Measurements from ENCODE around the gene TULP4.
"Not testable (repeated sequence)": the region's sequence is repeated elsewhere in the genome, so short reads cannot be mapped to it uniquely, and the experiment has no call there.

Gene TULP4

GRCh38 chr6:158520975-158521374 lies 208.7 kb downstream of the TULP4 start:
- not testable (repeated sequence) for H3K36me3 ChIP-seq (ENCODE audit: control insufficient read depth, insufficient read depth, low read length, severe bottlenecking); H3K9ac ChIP-seq (ENCODE audit: low read length); H3K4me1 ChIP-seq (ENCODE audit: control insufficient read depth, insufficient read depth, low read length); DNase-seq (ENCODE audit: low read depth); H3K9me3 ChIP-seq (ENCODE audit: control insufficient read depth, low read length); H3K4me3 ChIP-seq (ENCODE audit: low read length)
- peaks cover 27% of the 10 kb centered on the region for H3K27me3 ChIP-seq (replicated peaks; ENCODE audit: control insufficient read depth, insufficient read depth, low read length)

GRCh38 chr6:158521759-158522158 lies 209.5 kb downstream of the TULP4 start:
- Histone ChIP-seq H3K9ac (ENCODE audit: low read length) (no peak overlapping the region), H3K9me3 (ENCODE audit: control insufficient read depth, low read length) (peaks cover 8% of the 10 kb centered on the region)
- DNase-seq (ENCODE audit: low read depth), result no peak

DNA sequence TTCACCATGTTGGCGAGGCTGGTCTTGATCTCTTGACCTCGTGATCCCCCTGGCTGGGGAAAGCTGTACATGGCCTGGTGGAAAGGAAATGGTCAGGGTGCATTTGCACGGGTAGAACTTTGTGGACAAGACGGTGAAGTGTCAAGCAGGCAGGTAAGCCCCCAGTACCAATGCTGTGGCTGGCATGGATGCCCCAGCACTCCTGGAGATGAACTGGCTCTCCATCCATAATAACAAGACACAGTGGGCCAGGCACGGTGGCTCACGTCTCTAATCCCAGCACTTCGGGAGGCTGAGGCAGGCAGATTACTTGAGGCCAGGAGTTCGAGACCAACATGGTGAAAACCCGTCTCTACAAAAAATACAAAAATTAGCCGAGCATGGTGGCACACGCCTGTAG lies 210.4 kb downstream of the TULP4 start:
- Histone ChIP-seq H3K9me3 (ENCODE audit: control insufficient read depth, low read length) (peaks cover 16% of the 10 kb centered on the region), H3K4me1 (ENCODE audit: control insufficient read depth, insufficient read depth, low read length) (peaks cover 6% of the 10 kb centered on the region), H3K36me3 (ENCODE audit: control insufficient read depth, insufficient read depth, low read length, severe bottlenecking) (no peaks in the 10 kb centered on the region), H3K4me3 (ENCODE audit: low read length) (no peak overlapping the region), H3K9ac (ENCODE audit: low read length) (no peak overlapping the region), H3K27me3 (replicated peaks; ENCODE audit: control insufficient read depth, insufficient read depth, low read length) (peaks cover 26% of the 10 kb centered on the region)
- DNase-seq (ENCODE audit: low read depth), result no peak

More at GRCh38 chr6:158521759-158522158, 209.5 kb downstream of the TULP4 start:
- Histone ChIP-seq H3K4me1 (ENCODE audit: control insufficient read depth, insufficient read depth, low read length) (peaks cover 6% of the 10 kb centered on the region), H3K4me3 (ENCODE audit: low read length) (no peak overlapping the region), H3K36me3 (ENCODE audit: control insufficient read depth, insufficient read depth, low read length, severe bottlenecking) (no peaks in the 10 kb centered on the region), H3K27me3 (replicated peaks; ENCODE audit: control insufficient read depth, insufficient read depth, low read length) (peaks cover 29% of the 10 kb centered on the region)

DNA sequence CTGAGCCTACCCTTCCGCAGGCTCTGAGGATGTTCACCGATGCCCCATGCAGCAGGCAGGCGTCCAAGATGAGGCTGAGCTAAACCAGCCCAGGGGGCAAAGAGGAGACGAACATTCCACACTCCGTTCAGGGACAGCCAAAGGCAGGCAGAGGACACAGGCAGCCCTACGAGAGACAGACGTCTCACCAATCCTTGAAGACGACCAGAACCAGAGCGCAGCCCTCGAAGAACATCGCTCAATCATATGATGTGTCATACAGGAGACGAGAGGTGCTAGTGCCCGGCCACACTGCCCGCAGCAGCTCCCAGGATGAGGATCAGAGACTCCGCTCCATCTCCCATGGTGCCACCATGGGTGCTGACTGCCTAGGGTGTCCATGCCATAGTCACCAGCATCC lies 212.0 kb downstream of the TULP4 start:
- Histone ChIP-seq H3K4me3 (ENCODE audit: low read length) (no peak overlapping the region), H3K4me1 (ENCODE audit: control insufficient read depth, insufficient read depth, low read length) (no peaks in the 10 kb centered on the region), H3K36me3 (ENCODE audit: control insufficient read depth, insufficient read depth, low read length, severe bottlenecking) (no peaks in the 10 kb centered on the region), H3K9me3 (ENCODE audit: control insufficient read depth, low read length) (peaks cover 23% of the 10 kb centered on the region), H3K9ac (ENCODE audit: low read length) (no peak overlapping the region), H3K27me3 (replicated peaks; ENCODE audit: control insufficient read depth, insufficient read depth, low read length) (peaks cover 26% of the 10 kb centered on the region)
- no peak for DNase-seq (ENCODE audit: low read depth)

DNA sequence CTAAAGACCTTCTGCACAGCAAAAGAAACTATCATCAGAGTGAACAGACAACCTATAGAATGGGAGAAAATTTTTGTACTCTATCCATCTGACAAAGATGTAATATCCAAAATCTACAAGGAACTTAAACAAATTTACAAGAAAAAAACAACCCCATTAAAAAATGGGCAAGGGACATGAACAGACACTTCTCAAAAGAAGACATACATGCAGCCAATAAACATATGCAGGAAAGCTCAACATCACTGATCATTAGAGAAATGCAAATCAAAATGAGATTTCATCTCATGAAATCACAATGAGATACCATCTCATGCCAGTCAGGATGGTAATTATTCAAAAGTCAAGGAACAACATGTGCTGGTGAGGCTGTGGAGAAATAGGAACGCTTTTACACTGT lies 215.6 kb downstream of the TULP4 start:
- not testable (repeated sequence) for DNase-seq (ENCODE audit: low read depth); H3K9ac ChIP-seq (ENCODE audit: low read length); H3K36me3 ChIP-seq (ENCODE audit: control insufficient read depth, insufficient read depth, low read length, severe bottlenecking); H3K4me3 ChIP-seq (ENCODE audit: low read length); H3K4me1 ChIP-seq (ENCODE audit: control insufficient read depth, insufficient read depth, low read length)
- Histone ChIP-seq H3K9me3 (ENCODE audit: control insufficient read depth, low read length) (peaks cover 23% of the 10 kb centered on the region), H3K27me3 (replicated peaks; ENCODE audit: control insufficient read depth, insufficient read depth, low read length) (peaks cover 32% of the 10 kb centered on the region)

DNA sequence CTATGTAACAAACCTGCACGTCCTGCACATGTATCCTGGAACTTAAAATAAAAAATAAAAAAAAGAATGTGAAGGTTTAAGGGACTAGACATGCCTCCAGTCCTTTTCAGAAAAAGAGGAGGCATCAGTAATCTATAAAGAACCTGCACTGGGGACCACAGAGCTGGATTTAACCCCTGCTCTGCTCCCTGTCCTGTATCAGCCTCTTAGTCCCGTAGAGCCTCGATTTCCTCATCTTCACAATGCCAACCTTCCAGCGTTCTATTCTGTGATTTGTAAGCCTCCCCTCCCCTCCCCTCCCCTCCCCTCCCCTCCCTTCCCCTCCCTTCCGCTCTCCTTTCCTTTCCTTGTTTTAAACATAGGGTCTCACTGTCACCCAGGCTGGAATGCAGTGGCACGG lies 216.6 kb downstream of the TULP4 start:
- no peaks in the 10 kb centered on the region for H3K36me3 ChIP-seq (ENCODE audit: control insufficient read depth, insufficient read depth, low read length, severe bottlenecking)
- no peak overlapping the region for H3K4me3 ChIP-seq (ENCODE audit: low read length)
- peaks cover 32% of the 10 kb centered on the region for H3K27me3 ChIP-seq (replicated peaks; ENCODE audit: control insufficient read depth, insufficient read depth, low read length)
- DNase-seq (ENCODE audit: low read depth), result no peak
- H3K9me3 ChIP-seq (ENCODE audit: control insufficient read depth, low read length), result peaks cover 27% of the 10 kb centered on the region
- no peaks in the 10 kb centered on the region for H3K4me1 ChIP-seq (ENCODE audit: control insufficient read depth, insufficient read depth, low read length)
- H3K9ac ChIP-seq (ENCODE audit: low read length), result no peak overlapping the region

DNA sequence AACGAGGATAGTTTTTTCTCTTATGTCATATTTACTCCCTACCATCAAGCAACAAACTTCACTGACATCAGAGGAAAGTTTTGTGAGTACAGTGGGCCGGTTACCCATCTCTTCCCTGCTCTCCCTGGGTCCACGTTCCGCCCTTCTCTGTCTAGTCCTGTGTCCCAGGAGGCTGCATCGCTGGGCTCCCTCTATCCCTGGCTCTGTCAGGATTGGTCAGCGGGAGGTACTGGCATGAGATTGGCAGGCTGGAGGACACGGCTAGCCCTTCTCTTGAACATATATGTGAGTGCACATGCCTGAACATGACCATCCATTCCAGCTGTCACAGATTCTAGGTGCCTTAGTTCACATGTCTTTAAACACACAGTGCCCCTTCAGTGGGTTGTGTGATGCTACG lies 217.4 kb downstream of the TULP4 start:
- peaks cover 21% of the 10 kb centered on the region for H3K9me3 ChIP-seq (ENCODE audit: control insufficient read depth, low read length)
- DNase-seq (ENCODE audit: low read depth), result no peak
- no peak overlapping the region for H3K9ac ChIP-seq (ENCODE audit: low read length)
- H3K36me3 ChIP-seq (ENCODE audit: control insufficient read depth, insufficient read depth, low read length, severe bottlenecking), result no peaks in the 10 kb centered on the region
- H3K4me3 ChIP-seq (ENCODE audit: low read length), result no peak overlapping the region
- no peaks in the 10 kb centered on the region for H3K4me1 ChIP-seq (ENCODE audit: control insufficient read depth, insufficient read depth, low read length)
- peaks cover 24% of the 10 kb centered on the region for H3K27me3 ChIP-seq (replicated peaks; ENCODE audit: control insufficient read depth, insufficient read depth, low read length)

- no peaks in the 10 kb centered on the region for H3K4me1 ChIP-seq (ENCODE audit: control insufficient read depth, insufficient read depth, low read length)
- H3K9me3 ChIP-seq (ENCODE audit: control insufficient read depth, low read length), result peaks cover 21% of the 10 kb centered on the region
- no peak overlapping the region for H3K9ac ChIP-seq (ENCODE audit: low read length)
- H3K36me3 ChIP-seq (ENCODE audit: control insufficient read depth, insufficient read depth, low read length, severe bottlenecking), result no peaks in the 10 kb centered on the region
- H3K4me3 ChIP-seq (ENCODE audit: low read length), result no peak overlapping the region
- DNase-seq (ENCODE audit: low read depth), result no peak
- peaks cover 17% of the 10 kb centered on the region for H3K27me3 ChIP-seq (replicated peaks; ENCODE audit: control insufficient read depth, insufficient read depth, low read length)
Measured at GRCh38 chr6:158531566-158531965, 219.3 kb downstream of the TULP4 start.

- Histone ChIP-seq H3K4me3 (ENCODE audit: low read length) (no peak overlapping the region), H3K27me3 (replicated peaks; ENCODE audit: control insufficient read depth, insufficient read depth, low read length) (peaks cover 13% of the 10 kb centered on the region), H3K36me3 (ENCODE audit: control insufficient read depth, insufficient read depth, low read length, severe bottlenecking) (no peaks in the 10 kb centered on the region), H3K9ac (ENCODE audit: low read length) (no peak overlapping the region), H3K9me3 (ENCODE audit: control insufficient read depth, low read length) (peaks cover 17% of the 10 kb centered on the region), H3K4me1 (ENCODE audit: control insufficient read depth, insufficient read depth, low read length) (no peaks in the 10 kb centered on the region)
- no peak for DNase-seq (ENCODE audit: low read depth)
Measured at GRCh38 chr6:158531970-158532369, 219.7 kb downstream of the TULP4 start.

GRCh38 chr6:158536084-158536890 lies 224.0 kb downstream of the TULP4 start:
- H3K4me3 ChIP-seq (ENCODE audit: low read length), result peak overlapping the region; percentile 78
- H3K27me3 ChIP-seq (replicated peaks; ENCODE audit: control insufficient read depth, insufficient read depth, low read length), result peaks cover 18% of the 10 kb centered on the region
- H3K9me3 ChIP-seq (ENCODE audit: control insufficient read depth, low read length), result peaks cover 3% of the 10 kb centered on the region
- no peak overlapping the region for H3K9ac ChIP-seq (ENCODE audit: low read length)
- peak; percentile 83 for DNase-seq (ENCODE audit: low read depth)
- H3K36me3 ChIP-seq (ENCODE audit: control insufficient read depth, insufficient read depth, low read length, severe bottlenecking), result no peaks in the 10 kb centered on the region
- H3K4me1 ChIP-seq (ENCODE audit: control insufficient read depth, insufficient read depth, low read length), result no peaks in the 10 kb centered on the region

- peak; percentile 77 for DNase-seq (ENCODE audit: low read depth)
- Histone ChIP-seq H3K4me3 (ENCODE audit: low read length) (peak overlapping the region; percentile 78), H3K9ac (ENCODE audit: low read length) (no peak overlapping the region), H3K27me3 (replicated peaks; ENCODE audit: control insufficient read depth, insufficient read depth, low read length) (peaks cover 18% of the 10 kb centered on the region), H3K9me3 (ENCODE audit: control insufficient read depth, low read length) (peaks cover 3% of the 10 kb centered on the region), H3K4me1 (ENCODE audit: control insufficient read depth, insufficient read depth, low read length) (no peaks in the 10 kb centered on the region), H3K36me3 (ENCODE audit: control insufficient read depth, insufficient read depth, low read length, severe bottlenecking) (no peaks in the 10 kb centered on the region)
Measured at GRCh38 chr6:158536891-158537798, 224.9 kb downstream of the TULP4 start.

Measured in adipocyte (in vitro differentiated cells).